H9 (cell line): ENCODE data around the gene ZNF440. TPM values are rescaled to one million over a fixed set of nuclear protein-coding genes. Genes with fewer than 3 reads are reported as not detected.

Source experiments
- DNase-seq: peaks from one replicate; pipeline ENCODE4 v3.0.0-alpha.2; 2017
- H2AFZ ChIP-seq: one replicate; pipeline ENCODE4 v1.6.1; 2013; ENCODE audit warnings: mild to moderate bottlenecking, low read length, control low read depth, moderate library complexity
- H2AK5ac ChIP-seq: 2 replicates; pipeline ENCODE4 v1.6.1; 2013; ENCODE audit warnings: low read length, control low read depth, mixed read lengths; ENCODE audit not compliant: insufficient read length
- H2BK120ac ChIP-seq: one replicate; pipeline ENCODE4 v1.6.1; 2013; ENCODE audit warnings: low read depth, mild to moderate bottlenecking, low read length, control low read depth, inconsistent platforms; ENCODE audit not compliant: poor library complexity, severe bottlenecking
- H2BK12ac ChIP-seq: 2 replicates; pipeline ENCODE4 v1.6.1; 2013; ENCODE audit warnings: low read length, control low read depth, mixed read lengths, low read depth; ENCODE audit not compliant: insufficient read length
- H2BK15ac ChIP-seq: 2 replicates; pipeline ENCODE4 v1.6.1; 2013; ENCODE audit warnings: low read depth, low read length, control low read depth
- H2BK20ac ChIP-seq: one replicate; pipeline ENCODE4 v1.6.1; 2013; ENCODE audit warnings: low read depth, mild to moderate bottlenecking, low read length, control low read depth, inconsistent platforms; ENCODE audit not compliant: poor library complexity, severe bottlenecking
- H2BK5ac ChIP-seq: 2 replicates; pipeline ENCODE4 v1.6.1; 2013; ENCODE audit warnings: low read length, control low read depth, mixed read lengths; ENCODE audit not compliant: insufficient read length
- H3K14ac ChIP-seq: 2 replicates; pipeline ENCODE4 v1.6.1; 2013; ENCODE audit warnings: low read length, control low read depth; ENCODE audit not compliant: insufficient read depth
- H3K18ac ChIP-seq: 2 replicates; pipeline ENCODE4 v1.6.1; 2013; ENCODE audit warnings: low read depth, mild to moderate bottlenecking, mixed read lengths, low read length, control low read depth; ENCODE audit not compliant: insufficient read length
- H3K23ac ChIP-seq: 2 replicates; pipeline ENCODE4 v1.6.1; 2013; ENCODE audit warnings: low read length, control low read depth, mixed read lengths, low read depth; ENCODE audit not compliant: insufficient read length
- H3K23me2 ChIP-seq: 2 replicates; pipeline ENCODE4 v1.6.1; 2013; ENCODE audit warnings: low read depth, mild to moderate bottlenecking, mixed read lengths, low read length, control low read depth; ENCODE audit not compliant: insufficient read length, poor library complexity, severe bottlenecking
- H3K27ac ChIP-seq: 2 replicates; pipeline ENCODE4 v1.5.1; 2013; ENCODE audit warnings: low read length, control low read depth, mixed read lengths, low read depth; ENCODE audit not compliant: insufficient read length
- H3K27me3 ChIP-seq: 2 replicates; pipeline ENCODE4 v1.6.1; 2013; ENCODE audit warnings: low read length, control low read depth, inconsistent platforms; ENCODE audit not compliant: insufficient read depth
- H3K4ac ChIP-seq: 2 replicates; pipeline ENCODE4 v1.6.1; 2013; ENCODE audit warnings: low read depth, mild to moderate bottlenecking, control low read depth, inconsistent platforms, low read length, moderate library complexity
- H3K4me1 ChIP-seq: 2 replicates; pipeline ENCODE4 v1.6.1; 2013; ENCODE audit warnings: low read length, control low read depth, inconsistent platforms; ENCODE audit not compliant: insufficient read depth
- H3K4me2 ChIP-seq: 2 replicates; pipeline ENCODE4 v1.6.1; 2013; ENCODE audit warnings: low read length, control low read depth, mixed read lengths; ENCODE audit not compliant: insufficient read length, insufficient read depth
- H3K56ac ChIP-seq: 2 replicates; pipeline ENCODE4 v1.6.1; 2013; ENCODE audit warnings: low read depth, mild to moderate bottlenecking, mixed read lengths, low read length, control low read depth; ENCODE audit not compliant: insufficient read length
- H3K79me1 ChIP-seq: 2 replicates; pipeline ENCODE4 v1.6.1; 2013; ENCODE audit warnings: low read depth, mild to moderate bottlenecking, moderate library complexity, low read length, control low read depth, inconsistent platforms; ENCODE audit not compliant: insufficient read depth, poor library complexity, severe bottlenecking
- H3K79me2 ChIP-seq: 2 replicates; pipeline ENCODE4 v1.6.1; 2013; ENCODE audit warnings: low read length, control low read depth, inconsistent platforms; ENCODE audit not compliant: insufficient read depth
- H3K9ac ChIP-seq: 2 replicates; pipeline ENCODE4 v1.6.1; 2013; ENCODE audit warnings: low read length, control low read depth, mixed read lengths; ENCODE audit not compliant: insufficient read length; ENCODE audit errors: extremely low read depth
- H3K9me3 ChIP-seq: one replicate; pipeline ENCODE4 v1.6.1; 2013; ENCODE audit warnings: low read depth, low read length, inconsistent platforms; ENCODE audit not compliant: control insufficient read depth
- H3T11ph ChIP-seq: one replicate; pipeline ENCODE4 v1.6.1; 2013; ENCODE audit warnings: mild to moderate bottlenecking, low read length, control low read depth, inconsistent platforms
- H4K20me1 ChIP-seq: one replicate; pipeline ENCODE4 v1.6.1; 2013; ENCODE audit not compliant: control insufficient read depth, insufficient read length, insufficient read depth
- H4K5ac ChIP-seq: 2 replicates; pipeline ENCODE4 v1.6.1; 2013; ENCODE audit warnings: low read depth, mild to moderate bottlenecking, mixed read lengths, low read length, control low read depth; ENCODE audit not compliant: insufficient read length
- H4K8ac ChIP-seq: replicated peaks from 2 replicates; pipeline ENCODE4 v1.6.1; 2013; ENCODE audit warnings: low read length, control low read depth, mixed read lengths, low read depth; ENCODE audit not compliant: insufficient read length
- H4K91ac ChIP-seq: 2 replicates; pipeline ENCODE4 v1.6.1; 2013; ENCODE audit warnings: low read depth, mild to moderate bottlenecking, moderate library complexity, mixed read lengths, low read length, control low read depth; ENCODE audit not compliant: insufficient read length
- H3K27ac Mint-ChIP-seq, 3 experiments: 2 replicates in 2 of 3; 3 replicates in 1 of 3; pipeline ENCODE4 v1.8.0; 2020 to 2021; ENCODE audit warnings: mixed read lengths in 3 of 3, mild to moderate bottlenecking in 1 of 3, moderate library complexity in 1 of 3
- H3K27me3 Mint-ChIP-seq: 2 replicates; pipeline ENCODE4 v1.8.0; 2021; ENCODE audit warnings: low read depth, mild to moderate bottlenecking, moderate library complexity, mixed read lengths
- H3K36me3 Mint-ChIP-seq, 3 experiments: 2 replicates in 2 of 3; 3 replicates in 1 of 3; pipeline ENCODE4 v1.8.0; 2020 to 2021; ENCODE audit warnings: low read depth in 3 of 3, mixed read lengths in 3 of 3; ENCODE audit not compliant: insufficient read depth in 1 of 3
- H3K4me1 Mint-ChIP-seq, 2 experiments: 2 replicates each; pipeline ENCODE4 v1.8.0; 2020; ENCODE audit warnings: mixed read lengths in 2 of 2
- H3K4me3 Mint-ChIP-seq, 2 experiments: 2 replicates in 1 of 2; 3 replicates in 1 of 2; pipeline ENCODE4 v1.8.0; 2020 to 2021; ENCODE audit warnings: mild to moderate bottlenecking in 2 of 2, mixed read lengths in 2 of 2, moderate library complexity in 1 of 2
- H3K9me3 Mint-ChIP-seq, 2 experiments: 2 replicates in 1 of 2; 3 replicates in 1 of 2; pipeline ENCODE4 v1.8.0; 2020; ENCODE audit warnings: mild to moderate bottlenecking in 2 of 2, mixed read lengths in 2 of 2, moderate library complexity in 1 of 2
- CTCF ChIP-seq: fragments of 200-600 bp; sonication (generic); conservative IDR thresholded peaks from 3 replicates; pipeline ENCODE4 v1.8.0; 2021; ENCODE audit warnings: antibody characterized with exemption, mild to moderate bottlenecking
- WGBS: extraction: QIAGEN DNeasy Blood & Tissue Kit; methylation state at CpG from one replicate; pipeline ENCODE4 v1.1.7; 2013; ENCODE audit warnings: missing lambda C conversion rate, low lambda C conversion rate, mixed read lengths; ENCODE audit not compliant: insufficient read length; ENCODE audit errors: extremely low coverage; 5-methylcytosine and 5-hydroxymethylcytosine counted together
- total RNA-seq: library from RNA; stranded (reverse); gene quantifications from 2 replicates; pipeline ENCODE4 v1.2.1, GENCODE V29; 2021

Gene ZNF440
- total RNA-seq, 1 experiment from 2014 or later = 4.1 TPM

GRCh38 chr19:11853358-11853757, 39.3 kb downstream of the ZNF440 start:
- Histone ChIP-seq H4K20me1 (no peaks in the 10 kb centered on the region), H2BK5ac (no peak overlapping the region), H3K27me3 (no peaks in the 10 kb centered on the region), H3K18ac (no peak overlapping the region), H3K4me2 (no peak overlapping the region), H3K56ac (no peak overlapping the region), H4K8ac (no peak overlapping the region), H3K14ac (no peak overlapping the region), H2BK20ac (no peak overlapping the region), H3K27ac (no peak overlapping the region), H3T11ph (no peak overlapping the region), H4K91ac (no peak overlapping the region), H2BK12ac (no peak overlapping the region), H3K9me3 (peaks cover 9% of the 10 kb centered on the region), H3K4me1 (no peaks in the 10 kb centered on the region), H3K23me2 (peaks cover 4% of the 10 kb centered on the region), H3K4ac (no peak overlapping the region), H2BK15ac (no peak overlapping the region), H3K79me2 (no peaks in the 10 kb centered on the region), H2BK120ac (no peak overlapping the region), H3K79me1 (no peaks in the 10 kb centered on the region), H3K23ac (no peak overlapping the region), H2AFZ (no peak overlapping the region), H3K9ac (no peak overlapping the region), H2AK5ac (no peak overlapping the region), H4K5ac (no peak overlapping the region)
- Mint-ChIP-seq H3K4me3 (no peak overlapping the region), H3K9me3 (peaks cover 34 to 53% of the 10 kb centered on the region in 2 experiments; a peak in 4 of 5 replicates), H3K27me3 (peaks cover 23% of the 10 kb centered on the region), H3K4me1 (peaks cover 5 to 7% of the 10 kb centered on the region in 2 experiments), H3K27ac (no peak overlapping the region), H3K36me3 (no peaks in the 10 kb centered on the region; a peak in 2 of 7 replicates)
- no peak for TF ChIP-seq CTCF
- no CpG with 5 or more reads among the region's 3 CpGs for WGBS
- DNase-seq = no peak
